HG03175 (cell line): Measurements from ENCODE around the gene RIPOR2.
"Not testable (repeated sequence)": the region's sequence is repeated elsewhere in the genome, so short reads cannot be mapped to it uniquely, and the experiment has no call there.

Experiments used
- ATAC-seq: cut with Tn5 transposase; IDR thresholded peaks from one replicate; pipeline ENCODE4 v1.9.1; 2021; ENCODE audit warnings: mild to moderate bottlenecking, moderate library complexity; ENCODE audit not compliant: unreplicated experiment

RIPOR2 gene

GRCh38 chr6:24953726-24954125, 18.0 kb upstream of the RIPOR2 start:
- no peak for ATAC-seq

- ATAC-seq: no peak
Observed at GRCh38 chr6:24951811-24952299, 16.1 kb upstream of the RIPOR2 start.

GRCh38 chr6:24950218-24950941, 14.6 kb upstream of the RIPOR2 start:
- ATAC-seq: no peak

GRCh38 chr6:24949020-24949569, 13.3 kb upstream of the RIPOR2 start:
- peak; percentile 93 for ATAC-seq

GRCh38 chr6:24948261-24948660, 12.5 kb upstream of the RIPOR2 start:
- not testable (repeated sequence) for ATAC-seq

GRCh38 chr6:24947636-24948035, 11.9 kb upstream of the RIPOR2 start:
- ATAC-seq: no peak

- no peak for ATAC-seq
Observed at GRCh38 chr6:24945054-24945453, 9.3 kb upstream of the RIPOR2 start.

GRCh38 chr6:24943774-24944173, 8.0 kb upstream of the RIPOR2 start:
- ATAC-seq: no peak

- no peak for ATAC-seq
Observed at GRCh38 chr6:24940311-24940917, 4.7 kb upstream of the RIPOR2 start.

- peak; percentile 75 for ATAC-seq
Observed at GRCh38 chr6:24936641-24937317, 1.0 kb upstream of the RIPOR2 start.

- no peak for ATAC-seq
Observed at GRCh38 chr6:24933868-24934401, 1.8 kb downstream of the RIPOR2 start.

- ATAC-seq: no peak
Observed at GRCh38 chr6:24933266-24933665, 2.5 kb downstream of the RIPOR2 start.

GRCh38 chr6:24932832-24933231, 2.9 kb downstream of the RIPOR2 start:
- ATAC-seq: peak; percentile 36

- ATAC-seq: no peak
Observed at GRCh38 chr6:24931718-24932691, 3.8 kb downstream of the RIPOR2 start.

- no peak for ATAC-seq
Observed at GRCh38 chr6:24931296-24931695, 4.5 kb downstream of the RIPOR2 start.

GRCh38 chr6:24930431-24930871, 5.3 kb downstream of the RIPOR2 start:
- ATAC-seq: no peak

GRCh38 chr6:24929242-24929641, 6.5 kb downstream of the RIPOR2 start:
- peak; percentile 43 for ATAC-seq

GRCh38 chr6:24927985-24928745, 7.6 kb downstream of the RIPOR2 start:
- no peak for ATAC-seq

- no peak for ATAC-seq
Observed at GRCh38 chr6:24927277-24927955, 8.3 kb downstream of the RIPOR2 start.
